ENCODE measurements around the gene MTMR2. TPM values are rescaled to one million over a fixed set of nuclear protein-coding genes. Genes with fewer than 3 reads are reported as not detected.

MTMR2 gene
- total RNA-seq, 1 experiment from 2014 or later = 29.1 TPM

DNA sequence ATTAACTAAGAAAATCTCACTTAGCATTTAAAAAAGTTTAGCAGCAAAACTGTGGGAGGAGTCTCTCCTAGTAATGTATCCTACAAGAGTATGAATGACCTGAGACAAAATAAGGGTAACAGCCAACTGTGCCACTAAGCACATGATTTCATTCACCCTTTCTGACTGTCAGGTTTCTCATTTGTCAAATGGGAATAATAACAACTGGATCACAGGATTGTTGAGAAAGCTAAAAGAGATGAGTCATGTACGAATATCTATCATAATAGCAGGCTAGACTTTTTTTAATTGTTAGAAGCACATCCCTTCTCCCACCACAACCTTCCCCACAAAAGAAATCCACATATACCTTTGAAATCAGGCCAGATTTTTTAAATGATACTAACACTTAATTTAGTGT is 39.5 kb downstream of the MTMR2 start:
- intact Hi-C loops (cut with micrococcal nuclease) = no loop called here
- ChIA-PET RAD21 (ENCODE audit: low non-redundant PET in 1 of 2, low total read pairs in 2 of 2, uncharacterized antibody in 2 of 2, unreplicated experiment in 2 of 2) (no interaction called here), POLR2A (no interaction called here), CTCF (no interaction called here)
- H3K9ac ChIP-seq (ENCODE audit: low read length) = no peak overlapping the region
- no peak for TF ChIP-seq EZH2phosphoT487 (IDR thresholded peaks at IDR 0.05; ENCODE audit: borderline replicate concordance)
- TF ChIP-seq EZH2 (IDR thresholded peaks at IDR 0.05) = no peak
- no peak for TF ChIP-seq JUND (IDR thresholded peaks at IDR 0.05)
- TF ChIP-seq FOSL1 (IDR thresholded peaks at IDR 0.05; ENCODE audit: low read depth) = no peak
- no peak for TF ChIP-seq ZFX (IDR thresholded peaks at IDR 0.05)
- TF ChIP-seq, protein P1, sequence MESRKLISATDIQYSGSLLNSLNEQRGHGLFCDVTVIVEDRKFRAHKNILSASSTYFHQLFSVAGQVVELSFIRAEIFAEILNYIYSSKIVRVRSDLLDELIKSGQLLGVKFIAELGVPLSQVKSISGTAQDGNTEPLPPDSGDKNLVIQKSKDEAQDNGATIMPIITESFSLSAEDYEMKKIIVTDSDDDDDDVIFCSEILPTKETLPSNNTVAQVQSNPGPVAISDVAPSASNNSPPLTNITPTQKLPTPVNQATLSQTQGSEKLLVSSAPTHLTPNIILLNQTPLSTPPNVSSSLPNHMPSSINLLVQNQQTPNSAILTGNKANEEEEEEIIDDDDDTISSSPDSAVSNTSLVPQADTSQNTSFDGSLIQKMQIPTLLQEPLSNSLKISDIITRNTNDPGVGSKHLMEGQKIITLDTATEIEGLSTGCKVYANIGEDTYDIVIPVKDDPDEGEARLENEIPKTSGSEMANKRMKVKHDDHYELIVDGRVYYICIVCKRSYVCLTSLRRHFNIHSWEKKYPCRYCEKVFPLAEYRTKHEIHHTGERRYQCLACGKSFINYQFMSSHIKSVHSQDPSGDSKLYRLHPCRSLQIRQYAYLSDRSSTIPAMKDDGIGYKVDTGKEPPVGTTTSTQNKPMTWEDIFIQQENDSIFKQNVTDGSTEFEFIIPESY (IDR thresholded peaks at IDR 0.05; ENCODE audit: extremely low read depth, insufficient replicate concordance, low read length) = no peak
- no peak for TF ChIP-seq ELF1 (IDR thresholded peaks at IDR 0.05; ENCODE audit: borderline replicate concordance, low read depth)
- TF ChIP-seq ATF3 (IDR thresholded peaks at IDR 0.05) = no peak
- TF ChIP-seq POLR2AphosphoS5 (IDR thresholded peaks at IDR 0.05; ENCODE audit: low read depth, low read length) = no peak
- no peak for TF ChIP-seq SIN3A (IDR thresholded peaks at IDR 0.05; ENCODE audit: low read depth)
- TF ChIP-seq TCF7L2 (IDR thresholded peaks at IDR 0.05; ENCODE audit: borderline replicate concordance, extremely low read depth, insufficient read depth, insufficient read length) = no peak
- TF ChIP-seq, protein P2, sequence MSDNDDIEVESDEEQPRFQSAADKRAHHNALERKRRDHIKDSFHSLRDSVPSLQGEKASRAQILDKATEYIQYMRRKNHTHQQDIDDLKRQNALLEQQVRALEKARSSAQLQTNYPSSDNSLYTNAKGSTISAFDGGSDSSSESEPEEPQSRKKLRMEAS (IDR thresholded peaks at IDR 0.05) = no peak
- TF ChIP-seq EGR1 (IDR thresholded peaks at IDR 0.05; ENCODE audit: low read depth) = no peak
- no peak for TF ChIP-seq POLR2A (IDR thresholded peaks at IDR 0.05; ENCODE audit: borderline replicate concordance, extremely low read depth, insufficient read depth, insufficient read length)
- no peak for TF ChIP-seq SRF (IDR thresholded peaks at IDR 0.05; ENCODE audit: low read depth)
- no peak for TF ChIP-seq REST (IDR thresholded peaks at IDR 0.05; ENCODE audit: low read depth)
- no peaks in the 10 kb centered on the region for H3K79me2 ChIP-seq (ENCODE audit: insufficient read depth, low read length)
- H3K4me3 ChIP-seq (replicated peaks in 1 of 2; ENCODE audit: low read depth in 1 of 2, low read length in 2 of 2) = no peak overlapping the region
- no peaks in the 10 kb centered on the region for H3K36me3 ChIP-seq (ENCODE audit: control insufficient read depth in 1 of 2, insufficient read depth in 2 of 2, low read length in 2 of 2)
- ATAC-seq (no peak), DNase-seq (ENCODE audit: low read depth, low spot score) (no peak)
- no peaks in the 10 kb centered on the region for H3K9me3 ChIP-seq (ENCODE audit: control insufficient read depth in 1 of 2, insufficient read depth in 1 of 2, low read depth in 1 of 2, low read length in 2 of 2)
- H3K27me3 ChIP-seq (ENCODE audit: insufficient read depth, low read length) = no peaks in the 10 kb centered on the region
- no peak overlapping the region for H3K4me2 ChIP-seq (ENCODE audit: low read length)
- no TSS peak for BruUV-seq (replicated peaks)
- no peak overlapping the region for H2AFZ ChIP-seq (ENCODE audit: low read depth, low read length, poor library complexity, severe bottlenecking)
- no peak overlapping the region for H3K27ac ChIP-seq (ENCODE audit: low read depth, low read length)
- H3K9me2 ChIP-seq (ENCODE audit: insufficient read depth) = no peaks in the 10 kb centered on the region
- H3K4me1 ChIP-seq (ENCODE audit: control insufficient read depth in 1 of 2, insufficient read depth in 2 of 2, low read length in 2 of 2) = no peaks in the 10 kb centered on the region
- H4K20me1 ChIP-seq (ENCODE audit: insufficient read depth) = no peaks in the 10 kb centered on the region
